HepG2 (cell line): ENCODE results near the gene SH3GL1. TPM values are rescaled to one million over a fixed set of nuclear protein-coding genes. Genes with fewer than 3 reads are reported as not detected.

ENCODE experiments used
- ASH2L ChIP-seq: fragments of 300-600, 200-600 bp; sonication (generic); IDR thresholded peaks from 2 replicates; pipeline ENCODE4 v1.7.0; 2017; ENCODE audit warnings: low read depth, mild to moderate bottlenecking, moderate library complexity, mixed read lengths, low read length; ENCODE audit not compliant: insufficient read length
- ATF6 ChIP-seq: sonication (generic); formaldehyde crosslinking; conservative IDR thresholded peaks from 2 replicates; pipeline ENCODE4 v1.4.0; 2020; ENCODE audit warnings: missing genetic modification reagents
- HES4 ChIP-seq: sonication (generic); formaldehyde crosslinking; IDR thresholded peaks from 2 replicates; pipeline ENCODE4 v1.9.0; 2021; ENCODE audit warnings: mild to moderate bottlenecking, missing genetic modification reagents, borderline replicate concordance
- HIVEP1 ChIP-seq: sonication (generic); formaldehyde crosslinking; IDR thresholded peaks from 2 replicates; pipeline ENCODE4 v1.4.0; 2020; ENCODE audit warnings: mild to moderate bottlenecking, missing genetic modification reagents
- HOXA3 ChIP-seq: sonication (generic); formaldehyde crosslinking; IDR thresholded peaks from 2 replicates; pipeline ENCODE4 v1.5.0; 2020; ENCODE audit warnings: missing genetic modification reagents
- MTERF4 ChIP-seq: sonication (generic); formaldehyde crosslinking; IDR thresholded peaks from 2 replicates; pipeline ENCODE4 v1.8.0; 2023; ENCODE audit warnings: mild to moderate bottlenecking, missing genetic modification reagents
- NR2F2 ChIP-seq: IDR thresholded peaks from 2 replicates; pipeline ENCODE4 v1.6.1; 2012; ENCODE audit warnings: low read depth, inconsistent platforms, borderline replicate concordance
- PAX8 ChIP-seq: sonication (generic); formaldehyde crosslinking; IDR thresholded peaks from 2 replicates; pipeline ENCODE4 v1.8.0; 2022; ENCODE audit warnings: mild to moderate bottlenecking, missing genetic modification reagents, borderline replicate concordance
- PITX1 ChIP-seq: sonication (generic); formaldehyde crosslinking; IDR thresholded peaks from 2 replicates; pipeline ENCODE4 v1.5.1; 2020; ENCODE audit warnings: mild to moderate bottlenecking, missing genetic modification reagents
- SIX4 ChIP-seq: sonication (generic); formaldehyde crosslinking; IDR thresholded peaks from 2 replicates; pipeline ENCODE4 v1.4.0; 2020; ENCODE audit warnings: missing genetic modification reagents
- SRY ChIP-seq: sonication (generic); formaldehyde crosslinking; IDR thresholded peaks from 2 replicates; pipeline ENCODE4 v1.8.0; 2022; ENCODE audit warnings: mild to moderate bottlenecking, missing genetic modification reagents
- ZFX ChIP-seq: sonication (generic); formaldehyde crosslinking; IDR thresholded peaks from 2 replicates; pipeline ENCODE4 v1.4.0; 2020; ENCODE audit warnings: mild to moderate bottlenecking, low read depth, missing genetic modification reagents, moderate library complexity
- ZNF468 ChIP-seq: sonication (generic); formaldehyde crosslinking; IDR thresholded peaks from 2 replicates; pipeline ENCODE4 v1.8.0; 2022; ENCODE audit warnings: mild to moderate bottlenecking, moderate library complexity, missing genetic modification reagents
- ZNF530 ChIP-seq: sonication (generic); formaldehyde crosslinking; IDR thresholded peaks from 2 replicates; pipeline ENCODE4 v1.5.0; 2020; ENCODE audit warnings: low read depth, mild to moderate bottlenecking, missing genetic modification reagents
- ZNF687 ChIP-seq: sonication (generic); formaldehyde crosslinking; IDR thresholded peaks from 2 replicates; pipeline ENCODE4 v1.5.1; 2020; ENCODE audit warnings: mild to moderate bottlenecking, missing genetic modification reagents, moderate library complexity
- ZXDC ChIP-seq: sonication (generic); formaldehyde crosslinking; IDR thresholded peaks from 2 replicates; pipeline ENCODE4 v1.5.0; 2020; ENCODE audit warnings: mild to moderate bottlenecking, missing genetic modification reagents
- polyA plus RNA-seq, 8 experiments: library from polyadenylated mRNA; depleted of rRNA in 3 of 8; stranded (reverse) in 7 of 8; unstranded in 1 of 8; fragments of >200 nt; fragmentation: Illumina TruSeq in 4 of 8; extraction: Trizol in 4 of 8; gene quantifications; 2 replicates each; pipeline versions ENCODE4 v1.2.1 to v1.2.3, GENCODE V29; 2011 to 2016; ENCODE audit warnings: low read depth in 4 of 8, missing spikeins in 1 of 8, mixed read lengths in 1 of 8; ENCODE audit not compliant: insufficient read depth in 1 of 8
- total RNA-seq, 5 experiments: library from RNA; depleted of rRNA; stranded (reverse); fragments of >200 nt; fragmentation: Illumina TruSeq; extraction: Trizol; gene quantifications; 2 replicates each; pipeline ENCODE4 v1.2.3, GENCODE V29; 2016; ENCODE audit warnings: low read depth in 1 of 5

SH3GL1 gene
- total and polyA plus RNA-seq, 2 of the 13 experiments (the other 11 are each of a cell fraction or from before 2014, with no cell fraction given) = 33.0 to 45.1 TPM

- TF ChIP-seq NR2F2 (0 out of 2 replicates have a peak, but pooled peaks have one; percentile 22), SRY (CRISPR knock-in tag) (0 out of 2 replicates have a peak, but pooled peaks have one; percentile 43), ZNF687 (CRISPR knock-in tag) (peak; percentile 36; the same call in 1 of the 2 replicates), MTERF4 (CRISPR knock-in tag) (0 out of 2 replicates have a peak, but pooled peaks have one; percentile 27), HES4 (CRISPR knock-in tag) (peak; percentile 57; the same call in 1 of the 2 replicates), HIVEP1 (CRISPR knock-in tag) (0 out of 2 replicates have a peak, but pooled peaks have one; percentile 31), PAX8 (CRISPR knock-in tag) (no peak), ATF6 (CRISPR knock-in tag) (no peak), ZXDC (peak; percentile 13; the same call in 1 of the 2 replicates), ZFX (CRISPR knock-in tag) (peak; percentile 64; the same call in 1 of the 2 replicates), PITX1 (CRISPR knock-in tag) (no peak), ZNF468 (CRISPR knock-in tag) (0 out of 2 replicates have a peak, but pooled peaks have one; percentile 27), ASH2L (peak; percentile 20), ZNF530 (0 out of 2 replicates have a peak, but pooled peaks have one; percentile 23), SIX4 (CRISPR knock-in tag) (no peak), HOXA3 (CRISPR knock-in tag) (peak; percentile 9; the same call in 1 of the 2 replicates)
These were observed 56.7 kb downstream of the SH3GL1 start, which contains the start of gene MPND (continued) for GRCh38 chr19:4343370-4344307.
